A673 (cell line): Measurements from ENCODE around the gene ACTR3.

Experiments used
- EZH2 ChIP-seq: fragments of 200-600 bp; sonication (generic); IDR thresholded peaks from 2 replicates; pipeline ENCODE4 v1.6.1; 2017; ENCODE audit warnings: borderline replicate concordance, low read depth, mild to moderate bottlenecking, mixed read lengths, antibody characterized with exemption, low read length; ENCODE audit not compliant: poor library complexity, severe bottlenecking
- TF ChIP-seq, protein P1 (sequence below): fragments of 300-800, 200-600 bp; sonication (generic); conservative IDR thresholded peaks from 2 replicates; pipeline ENCODE4 v1.5.1; 2017; ENCODE audit warnings: low read depth, mild to moderate bottlenecking, antibody characterized with exemption, low read length, moderate library complexity, mixed read lengths

DNA sequence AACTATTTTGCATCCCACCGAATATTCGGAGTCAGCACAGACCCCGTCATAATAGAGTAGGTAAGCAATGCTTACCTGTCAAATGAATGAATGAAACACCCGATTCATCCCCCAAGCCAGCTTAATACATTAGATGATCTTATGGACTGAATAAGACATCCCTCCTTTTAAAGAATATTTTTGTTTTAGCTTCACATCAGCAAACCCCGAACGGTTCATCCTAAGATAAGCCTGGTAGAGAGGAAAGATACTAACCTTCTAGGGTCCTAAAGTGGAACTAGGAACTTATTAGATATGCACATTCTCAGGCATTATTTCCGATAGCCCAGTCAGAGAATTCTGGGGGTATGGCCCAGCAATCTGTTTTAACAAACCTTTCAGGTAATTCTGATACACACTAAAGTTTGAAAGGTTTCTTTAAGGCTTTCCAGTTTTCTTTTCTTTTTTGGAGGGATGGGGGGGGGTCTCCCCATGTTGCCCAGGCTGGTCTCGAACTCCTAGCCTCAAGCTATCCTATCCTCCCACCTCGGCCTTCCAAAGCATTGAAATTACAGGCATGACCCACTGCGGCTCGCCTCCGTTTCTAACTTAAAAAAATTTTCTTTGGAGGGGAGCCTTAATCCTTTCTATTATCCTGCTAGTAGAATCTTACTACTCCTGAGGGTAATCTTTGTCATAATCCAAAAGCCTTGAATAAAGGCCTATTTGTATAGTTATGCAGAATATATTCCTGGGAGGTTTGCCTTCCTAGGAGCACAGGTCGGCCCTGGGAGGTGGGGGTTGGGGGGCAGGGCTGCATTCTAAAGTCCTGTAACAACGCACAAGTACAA lies 1.0 kb upstream of the ACTR3 start:
- TF ChIP-seq EZH2, result no peak
- TF ChIP-seq, protein P1, sequence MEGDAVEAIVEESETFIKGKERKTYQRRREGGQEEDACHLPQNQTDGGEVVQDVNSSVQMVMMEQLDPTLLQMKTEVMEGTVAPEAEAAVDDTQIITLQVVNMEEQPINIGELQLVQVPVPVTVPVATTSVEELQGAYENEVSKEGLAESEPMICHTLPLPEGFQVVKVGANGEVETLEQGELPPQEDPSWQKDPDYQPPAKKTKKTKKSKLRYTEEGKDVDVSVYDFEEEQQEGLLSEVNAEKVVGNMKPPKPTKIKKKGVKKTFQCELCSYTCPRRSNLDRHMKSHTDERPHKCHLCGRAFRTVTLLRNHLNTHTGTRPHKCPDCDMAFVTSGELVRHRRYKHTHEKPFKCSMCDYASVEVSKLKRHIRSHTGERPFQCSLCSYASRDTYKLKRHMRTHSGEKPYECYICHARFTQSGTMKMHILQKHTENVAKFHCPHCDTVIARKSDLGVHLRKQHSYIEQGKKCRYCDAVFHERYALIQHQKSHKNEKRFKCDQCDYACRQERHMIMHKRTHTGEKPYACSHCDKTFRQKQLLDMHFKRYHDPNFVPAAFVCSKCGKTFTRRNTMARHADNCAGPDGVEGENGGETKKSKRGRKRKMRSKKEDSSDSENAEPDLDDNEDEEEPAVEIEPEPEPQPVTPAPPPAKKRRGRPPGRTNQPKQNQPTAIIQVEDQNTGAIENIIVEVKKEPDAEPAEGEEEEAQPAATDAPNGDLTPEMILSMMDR, result no peak
